WTC11 (cell line): ENCODE data around the gene TPSAB1. TPM values are rescaled to one million over a fixed set of nuclear protein-coding genes. Genes with fewer than 3 reads are reported as not detected.
"Not testable (repeated sequence)": the region's sequence is repeated elsewhere in the genome, so short reads cannot be mapped to it uniquely, and the experiment has no call there.

Source experiments
- ATAC-seq: fragments of 200-7000 bp; cut with Tn5 transposase; 2 replicates; pipeline ENCODE4 v1.10.0; 2021; ENCODE audit warnings: mild to moderate bottlenecking, moderate library complexity
- CTCF ChIA-PET: fragments of 300-600 bp; sonication (Branson Sonifier 250); formaldehyde crosslinking; loops from one replicate; lab custom pipeline; 2021; ENCODE audit warnings: antibody characterized with exemption; lab: Charles Lee
- POLR2A ChIA-PET: fragments of 350-600 bp; sonication (Branson Sonifier 250); formaldehyde crosslinking; loops from one replicate; lab custom pipeline; 2021; ENCODE audit warnings: antibody characterized with exemption; lab: Charles Lee
- DNase-seq: peaks from one replicate; pipeline ENCODE4 v3.0.0; 2021; ENCODE audit warnings: low spot score
- H3K27ac Mint-ChIP-seq: 2 replicates; pipeline ENCODE4 v1.8.0; 2021; ENCODE audit warnings: mixed read lengths
- H3K27me3 Mint-ChIP-seq: 2 replicates; pipeline ENCODE4 v1.8.0; 2021; ENCODE audit warnings: low read depth, mild to moderate bottlenecking, moderate library complexity, mixed read lengths
- H3K36me3 Mint-ChIP-seq: 2 replicates; pipeline ENCODE4 v1.8.0; 2021; ENCODE audit warnings: mixed read lengths
- H3K4me1 Mint-ChIP-seq: 2 replicates; pipeline ENCODE4 v1.8.0; 2022; ENCODE audit warnings: mixed read lengths
- H3K4me3 Mint-ChIP-seq: 2 replicates; pipeline ENCODE4 v1.8.0; 2021; ENCODE audit warnings: mild to moderate bottlenecking, moderate library complexity, mixed read lengths
- H3K9me3 Mint-ChIP-seq: 2 replicates; pipeline ENCODE4 v1.8.0; 2021; ENCODE audit warnings: mixed read lengths
- AFF4 ChIP-seq: sonication (generic); formaldehyde crosslinking; IDR thresholded peaks from 2 replicates; pipeline ENCODE4 v1.8.1; 2023; ENCODE audit warnings: mild to moderate bottlenecking, missing genetic modification reagents, borderline replicate concordance
- ATF1 ChIP-seq: sonication (generic); formaldehyde crosslinking; IDR thresholded peaks from 2 replicates; pipeline ENCODE4 v1.8.1; 2023; ENCODE audit warnings: mild to moderate bottlenecking, moderate library complexity, missing genetic modification reagents
- ATF3 ChIP-seq: sonication (generic); formaldehyde crosslinking; conservative IDR thresholded peaks from 2 replicates; pipeline ENCODE4 v1.8.1; 2022; ENCODE audit warnings: mild to moderate bottlenecking, missing genetic modification reagents
- CREM ChIP-seq: sonication (generic); formaldehyde crosslinking; IDR thresholded peaks from 2 replicates; pipeline ENCODE4 v1.8.1; 2022; ENCODE audit warnings: mild to moderate bottlenecking, missing genetic modification reagents, moderate library complexity
- ETV6 ChIP-seq: sonication (generic); formaldehyde crosslinking; IDR thresholded peaks from 2 replicates; pipeline ENCODE4 v1.8.1; 2022; ENCODE audit warnings: mild to moderate bottlenecking, missing genetic modification reagents
- FOXJ3 ChIP-seq: sonication (generic); formaldehyde crosslinking; IDR thresholded peaks from 2 replicates; pipeline ENCODE4 v1.9.0; 2021; ENCODE audit warnings: missing genetic modification reagents, mild to moderate bottlenecking, borderline replicate concordance
- FOXK1 ChIP-seq: sonication (generic); formaldehyde crosslinking; IDR thresholded peaks from 2 replicates; pipeline ENCODE4 v1.8.0; 2022; ENCODE audit warnings: mild to moderate bottlenecking, moderate library complexity, missing genetic modification reagents
- FOXP4 ChIP-seq: sonication (generic); formaldehyde crosslinking; IDR thresholded peaks from 2 replicates; pipeline ENCODE4 v1.8.0; 2022; ENCODE audit warnings: mild to moderate bottlenecking, missing genetic modification reagents
- HMGA2 ChIP-seq: fragments of 250-450 bp; sonication (Bioruptor Pico); IDR thresholded peaks from 2 replicates; pipeline ENCODE4 v1.4.0; 2021; ENCODE audit warnings: mild to moderate bottlenecking, moderate library complexity
- HMGXB4 ChIP-seq: sonication (generic); formaldehyde crosslinking; IDR thresholded peaks from 2 replicates; pipeline ENCODE4 v1.8.1; 2023; ENCODE audit warnings: mild to moderate bottlenecking, moderate library complexity, missing genetic modification reagents
- JAZF1 ChIP-seq: fragments of 250-450 bp; sonication (Bioruptor Pico); IDR thresholded peaks from 2 replicates; pipeline ENCODE4 v1.9.0; 2021; ENCODE audit warnings: moderate library complexity, mild to moderate bottlenecking, inconsistent platforms
- KAT7 ChIP-seq: sonication (generic); formaldehyde crosslinking; IDR thresholded peaks from 2 replicates; pipeline ENCODE4 v1.8.1; 2023; ENCODE audit warnings: missing genetic modification reagents, mild to moderate bottlenecking, borderline replicate concordance
- MLX ChIP-seq: sonication (generic); formaldehyde crosslinking; IDR thresholded peaks from 2 replicates; pipeline ENCODE4 v1.8.1; 2023; ENCODE audit warnings: mild to moderate bottlenecking, missing genetic modification reagents, moderate library complexity
- ZNF121 ChIP-seq: sonication (generic); formaldehyde crosslinking; IDR thresholded peaks from 2 replicates; pipeline ENCODE4 v1.8.0; 2023; ENCODE audit warnings: missing genetic modification reagents
- ZNF219 ChIP-seq: sonication (generic); formaldehyde crosslinking; IDR thresholded peaks from 2 replicates; pipeline ENCODE4 v1.8.0; 2023; ENCODE audit warnings: missing genetic modification reagents, mild to moderate bottlenecking, borderline replicate concordance
- ZNF263 ChIP-seq: sonication (generic); formaldehyde crosslinking; IDR thresholded peaks from 2 replicates; pipeline ENCODE4 v1.8.1; 2022; ENCODE audit warnings: low read depth, mild to moderate bottlenecking, moderate library complexity, missing genetic modification reagents
- ZNF396 ChIP-seq: fragments of 250-450 bp; sonication (Bioruptor Pico); IDR thresholded peaks from 2 replicates; pipeline ENCODE4 v1.8.0; 2021; ENCODE audit warnings: mild to moderate bottlenecking, moderate library complexity, borderline replicate concordance
- ZNF416 ChIP-seq: fragments of 250-450 bp; sonication (Bioruptor Pico); IDR thresholded peaks from 2 replicates; pipeline ENCODE4 v1.9.0; 2021; ENCODE audit warnings: mild to moderate bottlenecking, inconsistent platforms
- ZNF671 ChIP-seq: fragments of 250-450 bp; sonication (Bioruptor Pico); IDR thresholded peaks from 2 replicates; pipeline ENCODE4 v1.8.0; 2021; ENCODE audit warnings: mild to moderate bottlenecking
- total RNA-seq: library from RNA; stranded (reverse); gene quantifications from 3 replicates; pipeline ENCODE4 v1.2.3, GENCODE V29; 2021

The TPSAB1 gene
- total RNA-seq, 1 experiment from 2014 or later: not detected

GRCh38 chr16:1243907-1244850, 3.7 kb downstream of the TPSAB1 start:
- ATAC-seq: not testable (repeated sequence)

GRCh38 chr16:1244881-1245280, 4.4 kb downstream of the TPSAB1 start:
- no peak for TF ChIP-seq ZNF416
- no peak for TF ChIP-seq FOXP4 (CRISPR knock-in tag)
- no peak for TF ChIP-seq ZNF121 (CRISPR knock-in tag)
- no peak for TF ChIP-seq KAT7
- no peak for TF ChIP-seq ZNF396 (CRISPR knock-in tag)
- TF ChIP-seq HMGXB4 (CRISPR knock-in tag): no peak
- no peak for TF ChIP-seq ZNF263 (CRISPR knock-in tag)
- TF ChIP-seq FOXK1 (CRISPR knock-in tag): no peak
- no peak for TF ChIP-seq ZNF219 (CRISPR knock-in tag)
- no peak for TF ChIP-seq JAZF1 (CRISPR knock-in tag)
- no peak for TF ChIP-seq ZNF671 (CRISPR knock-in tag)
- TF ChIP-seq ETV6 (CRISPR knock-in tag): no peak
- ChIA-PET POLR2A (no interaction called here), CTCF (interaction anchor here (0.6 kb wide), 1 partner anchor 797 kb away, joined by 4 read pairs; no protein-coding TSS in a partner anchor)
- no peaks in the 10 kb centered on the region; the same call in 1 of the 2 replicates for H3K4me1 Mint-ChIP-seq
- ATAC-seq (no peak), DNase-seq (no peak)
- H3K27ac Mint-ChIP-seq: no peak overlapping the region
- H3K36me3 Mint-ChIP-seq: no peaks in the 10 kb centered on the region
- H3K9me3 Mint-ChIP-seq: peaks cover 5% of the 10 kb centered on the region; the same call in 1 of the 2 replicates
- H3K27me3 Mint-ChIP-seq: peaks cover 27% of the 10 kb centered on the region
- no peak overlapping the region for H3K4me3 Mint-ChIP-seq

More at GRCh38 chr16:1243907-1244850, 3.7 kb downstream of the TPSAB1 start:
- H3K27ac Mint-ChIP-seq, H3K36me3 Mint-ChIP-seq, H3K4me1 Mint-ChIP-seq, DNase-seq, CTCF ChIA-PET, H3K9me3 Mint-ChIP-seq, POLR2A ChIA-PET, H3K4me3 Mint-ChIP-seq: not testable (repeated sequence)
- H3K27me3 Mint-ChIP-seq: peaks cover 27% of the 10 kb centered on the region

GRCh38 chr16:1245452-1246020, 5.0 kb downstream of the TPSAB1 start:
- POLR2A ChIA-PET: no interaction called here
- Mint-ChIP-seq H3K4me1 (no peaks in the 10 kb centered on the region; the same call in 1 of the 2 replicates), H3K36me3 (no peaks in the 10 kb centered on the region), H3K4me3 (no peak overlapping the region; the same call in 1 of the 2 replicates), H3K27me3 (peaks cover 27% of the 10 kb centered on the region), H3K27ac (no peak overlapping the region), H3K9me3 (peaks cover 5% of the 10 kb centered on the region; the same call in 1 of the 2 replicates)
- CTCF ChIA-PET: interaction anchor here (0.6 kb wide), 1 partner anchor 797 kb away, joined by 4 read pairs; no protein-coding TSS in a partner anchor
- no peak for DNase-seq
- no peak for ATAC-seq
- TF ChIP-seq AFF4 (no peak), ATF1 (CRISPR knock-in tag) (no peak), FOXJ3 (CRISPR knock-in tag) (no peak), CREM (no peak), HMGA2 (CRISPR knock-in tag) (no peak), MLX (CRISPR knock-in tag) (no peak), ATF3 (CRISPR knock-in tag) (no peak)

- H3K27me3 Mint-ChIP-seq: peaks cover 36% of the 10 kb centered on the region
- H3K27ac Mint-ChIP-seq, POLR2A ChIA-PET, DNase-seq, H3K4me3 Mint-ChIP-seq, H3K9me3 Mint-ChIP-seq, H3K36me3 Mint-ChIP-seq, CTCF ChIA-PET, ATAC-seq, H3K4me1 Mint-ChIP-seq: not testable (repeated sequence)
Observed at GRCh38 chr16:1247903-1248537, 7.5 kb downstream of the TPSAB1 start.
